Stimulated activated CD4-positive, alpha-beta T cell treated with anti-CD3 and anti-CD28 coated beads, Interleukin-15, amount 100 ng/mL, for 48 hours (primary cell): ENCODE measurements around the gene OR2M7.
"Not testable (repeated sequence)": the region's sequence is repeated elsewhere in the genome, so short reads cannot be mapped to it uniquely, and the experiment has no call there.

Experiments
- DNase-seq, 2 donors: peaks; one replicate each; pipeline ENCODE4 v3.0.0-alpha.2; 2020; ENCODE audit warnings: low read depth in 2 of 2

The OR2M7 gene

GRCh38 chr1:248324468-248324867 is at the start of gene OR2M7:
Gene OR2M7, minus strand, starts transcription at chr1:248324568. Its CDS starts 0 bp downstream, at chr1:248324568.
- DNase-seq = no peak

GRCh38 chr1:248373761-248374160 is 49.4 kb upstream of the OR2M7 start:
- DNase-seq = no peak

GRCh38 chr1:248372394-248372793 is 48.0 kb upstream of the OR2M7 start:
- no peak for DNase-seq

- DNase-seq = no peak
These were observed 42.2 kb upstream of the OR2M7 start for GRCh38 chr1:248366609-248367008.

- DNase-seq = no peak
These were observed 36.9 kb upstream of the OR2M7 start, which contains the start of gene OR2T4 for GRCh38 chr1:248361121-248361715. Gene OR2T4, plus strand, starts transcription at chr1:248361665. Its CDS starts 0 bp downstream, at chr1:248361665.

GRCh38 chr1:248359415-248359814 is 35.0 kb upstream of the OR2M7 start:
- no peak for DNase-seq

- DNase-seq = no peak
These were observed 24.1 kb upstream of the OR2M7 start, which contains the start of gene OR14C36 for GRCh38 chr1:248348475-248348874. Gene OR14C36, plus strand, starts transcription at chr1:248348775. Its CDS starts 0 bp downstream, at chr1:248348775.

- no peak for DNase-seq
These were observed 19.1 kb upstream of the OR2M7 start for GRCh38 chr1:248343451-248343850.

GRCh38 chr1:248316796-248317195 is 7.6 kb downstream of the OR2M7 start:
- DNase-seq = no peak

- DNase-seq = not testable (repeated sequence)
These were observed 17.6 kb downstream of the OR2M7 start for GRCh38 chr1:248306740-248307139.

- DNase-seq = no peak
These were observed 18.3 kb downstream of the OR2M7 start for GRCh38 chr1:248306103-248306502.

- not testable (repeated sequence) for DNase-seq
These were observed 18.7 kb downstream of the OR2M7 start for GRCh38 chr1:248305672-248306071.

- no peak for DNase-seq
These were observed 21.0 kb downstream of the OR2M7 start, which contains the start of gene OR2T12 for GRCh38 chr1:248303324-248303723. Gene OR2T12, minus strand, starts transcription at chr1:248303424. Its CDS starts 7,846 bp downstream, at chr1:248295578.

GRCh38 chr1:248288391-248288790 is 36.0 kb downstream of the OR2M7 start:
- DNase-seq = no peak

- no peak for DNase-seq
These were observed 46.5 kb downstream of the OR2M7 start, which contains the start of gene OR2T33 for GRCh38 chr1:248277876-248278275. Gene OR2T33, minus strand, starts transcription at chr1:248277976. Its CDS starts 4,162 bp downstream, at chr1:248273814.
